GM21526 (cell line): ENCODE results near the gene AKT3.
A peak's percentile ranks its signal among the peaks of the same experiment; 100 is the strongest.

Experiments used
- ATAC-seq: cut with Tn5 transposase; IDR thresholded peaks from one replicate; pipeline ENCODE4 v1.9.1; 2021; ENCODE audit warnings: moderate library complexity; ENCODE audit not compliant: unreplicated experiment, low FRiP score

The AKT3 gene

GRCh38 chr1:243639027-243639658 is 210.9 kb downstream of the AKT3 start:
- no peak for ATAC-seq

GRCh38 chr1:243638186-243638585 is 211.9 kb downstream of the AKT3 start:
- no peak for ATAC-seq

GRCh38 chr1:243628476-243628907 is 221.6 kb downstream of the AKT3 start:
- ATAC-seq = no peak

- ATAC-seq = no peak
These were observed 226.2 kb downstream of the AKT3 start for GRCh38 chr1:243623841-243624240.

- ATAC-seq = no peak
These were observed 228.1 kb downstream of the AKT3 start for GRCh38 chr1:243621973-243622372.

- ATAC-seq = no peak
These were observed 229.9 kb downstream of the AKT3 start for GRCh38 chr1:243620096-243620495.

GRCh38 chr1:243609698-243610097 is 240.3 kb downstream of the AKT3 start:
- no peak for ATAC-seq

- ATAC-seq = no peak
These were observed 244.4 kb downstream of the AKT3 start for GRCh38 chr1:243605604-243606003.

- no peak for ATAC-seq
These were observed 248.3 kb downstream of the AKT3 start for GRCh38 chr1:243601720-243602119.

- ATAC-seq = peak; percentile 42
These were observed 251.6 kb downstream of the AKT3 start for GRCh38 chr1:243598433-243598832.

GRCh38 chr1:243597383-243597782 is 252.7 kb downstream of the AKT3 start:
- no peak for ATAC-seq

- ATAC-seq = peak; percentile 95
These were observed 253.5 kb downstream of the AKT3 start for GRCh38 chr1:243596431-243597062.

GRCh38 chr1:243595527-243596210 is 254.4 kb downstream of the AKT3 start:
- ATAC-seq = no peak

- no peak for ATAC-seq
These were observed 255.6 kb downstream of the AKT3 start for GRCh38 chr1:243594455-243594854.

- peak; percentile 76 for ATAC-seq
These were observed 260.8 kb downstream of the AKT3 start for GRCh38 chr1:243589286-243589685.

- peak; percentile 90 for ATAC-seq
These were observed 262.1 kb downstream of the AKT3 start for GRCh38 chr1:243587823-243588560.

GRCh38 chr1:243587285-243587684 is 262.8 kb downstream of the AKT3 start:
- ATAC-seq = no peak

GRCh38 chr1:243585982-243586381 is 264.1 kb downstream of the AKT3 start:
- ATAC-seq = no peak

- ATAC-seq = no peak
These were observed 267.7 kb downstream of the AKT3 start for GRCh38 chr1:243582326-243582725.

- no peak for ATAC-seq
These were observed 269.1 kb downstream of the AKT3 start for GRCh38 chr1:243580984-243581383.

- ATAC-seq = no peak
These were observed 270.0 kb downstream of the AKT3 start for GRCh38 chr1:243580072-243580471.
